ENCODE data around the gene KRT5.

DNA sequence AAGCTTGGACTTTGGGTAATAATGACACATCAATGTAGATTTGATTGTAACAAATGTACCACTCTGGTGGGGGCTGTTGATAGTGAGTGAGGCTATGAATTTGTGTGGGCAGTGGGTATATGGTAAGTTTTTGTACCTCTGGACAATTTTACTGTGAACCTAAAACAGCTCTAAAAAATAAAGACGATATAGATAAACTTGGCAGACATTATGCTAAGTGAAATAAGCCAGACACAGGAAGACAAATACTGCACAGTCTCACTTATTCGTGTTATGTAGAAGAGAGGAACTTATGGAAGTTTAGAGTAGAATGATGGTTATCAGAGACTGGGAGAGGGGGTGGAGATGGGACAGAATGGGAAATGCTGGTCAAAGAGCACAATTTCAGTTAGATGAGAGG, 55.3 kb downstream of the KRT5 start:
- TF ChIP-seq EZH2 (IDR thresholded peaks at IDR 0.05; ENCODE audit: insufficient read depth, poor library complexity, severe bottlenecking) = no peak
- TF ChIP-seq EZH2phosphoT487 (IDR thresholded peaks at IDR 0.05; ENCODE audit: insufficient read depth, low read depth) = no peak

Data from GM23248 (cell line).